Hepatocyte (in vitro differentiated cells): ENCODE measurements around the gene IMMP2L.

Experiments used
- CTCF ChIP-seq: fragments of 200-600 bp; sonication (generic); IDR thresholded peaks from 2 replicates; pipeline ENCODE4 v1.5.1; 2016; ENCODE audit warnings: antibody characterized with exemption, mild to moderate bottlenecking; ENCODE audit not compliant: poor library complexity
- EZH2 ChIP-seq: fragments of 200-600 bp; sonication (generic); IDR thresholded peaks from 2 replicates; pipeline ENCODE4 v1.6.1; 2016; ENCODE audit warnings: antibody characterized with exemption, mild to moderate bottlenecking, borderline replicate concordance
- EZH2phosphoT487 ChIP-seq: fragments of 200-600 bp; sonication (generic); IDR thresholded peaks from one replicate; pipeline ENCODE4 v1.6.1; 2018; ENCODE audit warnings: antibody characterized with exemption, mild to moderate bottlenecking, low read depth, moderate library complexity; ENCODE audit not compliant: unreplicated experiment, severe bottlenecking

- TF ChIP-seq CTCF (no peak), EZH2phosphoT487 (no peak), EZH2 (no peak)
Measured at GRCh38 chr7:111390000-111390399, 172.3 kb downstream of the IMMP2L start.
